ENCODE measurements around the gene THBS2.

Gene THBS2

DNA sequence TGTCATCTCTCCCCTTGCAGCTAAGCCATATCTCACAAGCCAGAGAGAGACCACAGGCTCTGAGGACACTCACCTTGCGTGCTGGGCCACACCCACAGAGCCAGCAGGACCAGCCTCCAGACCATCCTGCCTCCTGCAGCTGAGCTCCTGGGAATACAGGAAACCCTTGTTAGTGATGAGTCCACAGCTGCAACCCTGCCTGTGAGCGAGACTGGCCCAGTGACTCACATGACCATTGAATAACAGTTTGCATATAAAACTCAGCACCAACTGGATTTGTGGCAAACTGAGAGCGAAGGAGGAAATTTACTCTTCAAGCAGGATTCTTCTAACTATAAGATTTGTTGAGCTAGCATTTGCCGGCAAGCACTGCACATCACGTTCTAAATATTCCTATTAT lies 3.0 kb downstream of the THBS2 start:
- Histone ChIP-seq H3K9me2 (ENCODE audit: low read depth, low read length) (no peaks in the 10 kb centered on the region), H3K9me3 (ENCODE audit: low read length) (no peaks in the 10 kb centered on the region), H3K4me1 (ENCODE audit: insufficient read depth, low read length, severe bottlenecking) (no peaks in the 10 kb centered on the region), H3K4me2 (ENCODE audit: low read length) (no peak overlapping the region), H3K36me3 (ENCODE audit: insufficient read depth, low read length) (no peaks in the 10 kb centered on the region), H3F3A (ENCODE audit: insufficient read depth, low read length) (no peaks in the 10 kb centered on the region), H3K9ac (ENCODE audit: low read length) (no peak overlapping the region), H2AFZ (ENCODE audit: low read length) (no peak overlapping the region), H3K79me2 (ENCODE audit: insufficient read depth, low read length) (no peaks in the 10 kb centered on the region), H3K27ac (ENCODE audit: low read depth, low read length, poor library complexity, severe bottlenecking) (no peak overlapping the region), H3K4me3 (ENCODE audit: low read depth, low read length, poor library complexity, severe bottlenecking) (no peak overlapping the region), H3K27me3 (ENCODE audit: insufficient read depth, low read length) (no peaks in the 10 kb centered on the region), H4K20me1 (ENCODE audit: insufficient read depth, low read length) (no peaks in the 10 kb centered on the region)
- TF ChIP-seq, protein P1, sequence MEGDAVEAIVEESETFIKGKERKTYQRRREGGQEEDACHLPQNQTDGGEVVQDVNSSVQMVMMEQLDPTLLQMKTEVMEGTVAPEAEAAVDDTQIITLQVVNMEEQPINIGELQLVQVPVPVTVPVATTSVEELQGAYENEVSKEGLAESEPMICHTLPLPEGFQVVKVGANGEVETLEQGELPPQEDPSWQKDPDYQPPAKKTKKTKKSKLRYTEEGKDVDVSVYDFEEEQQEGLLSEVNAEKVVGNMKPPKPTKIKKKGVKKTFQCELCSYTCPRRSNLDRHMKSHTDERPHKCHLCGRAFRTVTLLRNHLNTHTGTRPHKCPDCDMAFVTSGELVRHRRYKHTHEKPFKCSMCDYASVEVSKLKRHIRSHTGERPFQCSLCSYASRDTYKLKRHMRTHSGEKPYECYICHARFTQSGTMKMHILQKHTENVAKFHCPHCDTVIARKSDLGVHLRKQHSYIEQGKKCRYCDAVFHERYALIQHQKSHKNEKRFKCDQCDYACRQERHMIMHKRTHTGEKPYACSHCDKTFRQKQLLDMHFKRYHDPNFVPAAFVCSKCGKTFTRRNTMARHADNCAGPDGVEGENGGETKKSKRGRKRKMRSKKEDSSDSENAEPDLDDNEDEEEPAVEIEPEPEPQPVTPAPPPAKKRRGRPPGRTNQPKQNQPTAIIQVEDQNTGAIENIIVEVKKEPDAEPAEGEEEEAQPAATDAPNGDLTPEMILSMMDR (IDR thresholded peaks at IDR 0.05; ENCODE audit: low read length), result no peak
- no peak for TF ChIP-seq EZH2 (IDR thresholded peaks at IDR 0.05; ENCODE audit: borderline replicate concordance, low read length)

DNA sequence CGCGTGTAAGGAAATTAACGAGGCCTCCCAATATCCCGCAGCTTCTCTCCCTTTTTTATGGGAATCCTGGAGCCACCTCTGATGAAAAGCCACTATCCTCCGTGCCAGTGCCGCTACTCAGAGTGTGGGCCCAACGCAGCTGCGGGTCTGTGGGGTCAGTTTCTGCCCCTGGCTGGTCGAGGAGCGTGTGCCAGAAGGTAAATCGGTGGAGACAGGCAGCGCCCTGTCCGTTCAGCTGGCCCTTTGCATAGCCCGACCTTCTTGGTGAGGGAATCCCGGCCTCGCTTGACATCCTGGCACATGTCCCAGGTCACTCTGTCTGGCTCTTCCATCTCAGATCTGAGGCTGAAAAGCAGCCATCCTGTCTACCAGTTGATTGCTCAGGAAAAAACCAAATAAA lies 4.6 kb downstream of the THBS2 start:
- no peak overlapping the region for H3K4me2 ChIP-seq (ENCODE audit: low read length)
- no peaks in the 10 kb centered on the region for H3K4me1 ChIP-seq (ENCODE audit: insufficient read depth, low read length, severe bottlenecking)
- H3K9me3 ChIP-seq (ENCODE audit: low read length), result no peaks in the 10 kb centered on the region
- no peaks in the 10 kb centered on the region for H3K27me3 ChIP-seq (ENCODE audit: insufficient read depth, low read length)
- H3F3A ChIP-seq (ENCODE audit: insufficient read depth, low read length), result no peaks in the 10 kb centered on the region
- H3K36me3 ChIP-seq (ENCODE audit: insufficient read depth, low read length), result no peaks in the 10 kb centered on the region
- H3K79me2 ChIP-seq (ENCODE audit: insufficient read depth, low read length), result no peaks in the 10 kb centered on the region
- H2AFZ ChIP-seq (ENCODE audit: low read length), result no peak overlapping the region
- no peaks in the 10 kb centered on the region for H3K9me2 ChIP-seq (ENCODE audit: low read depth, low read length)
- H3K9ac ChIP-seq (ENCODE audit: low read length), result no peak overlapping the region
- H4K20me1 ChIP-seq (ENCODE audit: insufficient read depth, low read length), result no peaks in the 10 kb centered on the region
- no peak overlapping the region for H3K27ac ChIP-seq (ENCODE audit: low read depth, low read length, poor library complexity, severe bottlenecking)
- no peak for TF ChIP-seq EZH2 (IDR thresholded peaks at IDR 0.05; ENCODE audit: borderline replicate concordance, low read length)
- TF ChIP-seq, protein P1 (IDR thresholded peaks at IDR 0.05; ENCODE audit: low read length), result no peak
- H3K4me3 ChIP-seq (ENCODE audit: low read depth, low read length, poor library complexity, severe bottlenecking), result no peak overlapping the region

DNA sequence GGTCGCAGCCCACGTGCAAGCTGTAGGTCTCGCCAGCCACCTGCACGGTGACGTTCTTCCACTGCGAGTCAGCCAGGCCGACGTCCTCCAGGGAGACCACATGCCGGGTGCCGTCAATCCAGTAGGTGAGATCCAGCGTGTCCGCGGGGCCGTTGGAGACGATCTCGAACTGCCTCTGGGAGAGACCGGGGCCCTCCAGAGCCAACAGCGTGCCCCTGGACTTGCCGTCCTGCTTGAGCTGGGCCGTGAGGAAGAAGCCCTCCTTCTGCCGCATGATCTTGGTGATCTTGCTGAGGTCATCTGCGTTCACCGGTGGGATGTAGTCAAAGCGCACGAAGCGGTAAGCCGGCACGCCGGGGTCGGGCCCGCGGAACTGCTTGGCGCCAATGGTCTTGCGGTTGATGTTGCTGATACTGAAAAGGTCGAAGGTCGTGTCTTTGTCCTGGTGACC lies 5.1 kb downstream of the THBS2 start:
- no peaks in the 10 kb centered on the region for H3K36me3 ChIP-seq (ENCODE audit: insufficient read depth, low read length)
- H2AFZ ChIP-seq (ENCODE audit: low read length), result no peak overlapping the region
- no peaks in the 10 kb centered on the region for H4K20me1 ChIP-seq (ENCODE audit: insufficient read depth, low read length)
- H3K4me2 ChIP-seq (ENCODE audit: low read length), result no peak overlapping the region
- no peaks in the 10 kb centered on the region for H3F3A ChIP-seq (ENCODE audit: insufficient read depth, low read length)
- H3K27ac ChIP-seq (ENCODE audit: low read depth, low read length, poor library complexity, severe bottlenecking), result no peak overlapping the region
- TF ChIP-seq EZH2 (IDR thresholded peaks at IDR 0.05; ENCODE audit: borderline replicate concordance, low read length), result no peak
- no peaks in the 10 kb centered on the region for H3K9me3 ChIP-seq (ENCODE audit: low read length)
- H3K27me3 ChIP-seq (ENCODE audit: insufficient read depth, low read length), result no peaks in the 10 kb centered on the region
- H3K4me3 ChIP-seq (ENCODE audit: low read depth, low read length, poor library complexity, severe bottlenecking), result no peak overlapping the region
- no peak overlapping the region for H3K9ac ChIP-seq (ENCODE audit: low read length)
- no peaks in the 10 kb centered on the region for H3K79me2 ChIP-seq (ENCODE audit: insufficient read depth, low read length)
- H3K9me2 ChIP-seq (ENCODE audit: low read depth, low read length), result no peaks in the 10 kb centered on the region
- no peaks in the 10 kb centered on the region for H3K4me1 ChIP-seq (ENCODE audit: insufficient read depth, low read length, severe bottlenecking)

DNA sequence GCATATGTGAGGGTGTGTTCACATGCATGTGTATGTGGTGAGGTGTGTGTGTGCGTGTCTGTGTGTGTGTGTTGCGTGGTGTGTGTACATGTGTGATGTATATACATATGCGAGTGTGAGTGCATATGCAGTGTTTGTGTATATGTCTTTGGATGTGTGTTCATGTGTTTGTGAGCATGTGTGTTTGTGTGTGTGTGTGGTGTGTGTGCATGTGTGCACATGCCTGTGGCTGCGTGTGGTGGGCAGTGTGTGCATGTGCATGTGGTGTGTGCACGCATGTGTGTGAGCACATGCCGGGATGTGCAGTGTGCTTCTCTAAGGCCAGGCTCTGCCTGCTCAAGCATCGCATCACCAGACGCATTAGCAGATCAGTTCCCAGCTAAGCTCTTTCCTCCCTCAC lies 5.7 kb downstream of the THBS2 start:
- no peak overlapping the region for H3K4me3 ChIP-seq (ENCODE audit: low read depth, low read length, poor library complexity, severe bottlenecking)
- no peak overlapping the region for H3K4me2 ChIP-seq (ENCODE audit: low read length)
- H3K36me3 ChIP-seq (ENCODE audit: insufficient read depth, low read length), result no peaks in the 10 kb centered on the region
- H3K27me3 ChIP-seq (ENCODE audit: insufficient read depth, low read length), result no peaks in the 10 kb centered on the region
- H3F3A ChIP-seq (ENCODE audit: insufficient read depth, low read length), result no peaks in the 10 kb centered on the region
- H4K20me1 ChIP-seq (ENCODE audit: insufficient read depth, low read length), result no peaks in the 10 kb centered on the region
- no peak overlapping the region for H2AFZ ChIP-seq (ENCODE audit: low read length)
- H3K4me1 ChIP-seq (ENCODE audit: insufficient read depth, low read length, severe bottlenecking), result no peaks in the 10 kb centered on the region
- H3K79me2 ChIP-seq (ENCODE audit: insufficient read depth, low read length), result no peaks in the 10 kb centered on the region
- no peak overlapping the region for H3K9ac ChIP-seq (ENCODE audit: low read length)
- H3K9me2 ChIP-seq (ENCODE audit: low read depth, low read length), result no peaks in the 10 kb centered on the region
- no peak overlapping the region for H3K27ac ChIP-seq (ENCODE audit: low read depth, low read length, poor library complexity, severe bottlenecking)
- no peak for TF ChIP-seq EZH2 (IDR thresholded peaks at IDR 0.05; ENCODE audit: borderline replicate concordance, low read length)
- TF ChIP-seq, protein P1 (IDR thresholded peaks at IDR 0.05; ENCODE audit: low read length), result no peak
- H3K9me3 ChIP-seq (ENCODE audit: low read length), result no peaks in the 10 kb centered on the region

Measured in OCI-LY1 (cell line).